Peyer's patch (tissue), 4 donors: Measurements from ENCODE around the gene PSMB3. TPM values are rescaled to one million over a fixed set of nuclear protein-coding genes. Genes with fewer than 3 reads are reported as not detected.
A peak's percentile ranks its signal among the peaks of the same experiment; 100 is the strongest.

ENCODE experiments used
- DNase-seq, 3 donors: peaks; one replicate each; pipeline ENCODE4 v3.0.0-alpha.2; 2017 to 2019
- H3K27ac ChIP-seq, 4 donors: fragments of 200-600 bp; sonication (generic); one replicate each; pipeline ENCODE4 v1.5.1; 2016 to 2019
- H3K27me3 ChIP-seq, 2 donors: fragments of 200-600 bp; sonication (generic); one replicate each; pipeline ENCODE4 v1.5.1; 2019
- H3K36me3 ChIP-seq, 3 donors: fragments of 200-600 bp; sonication (generic); one replicate each; pipeline ENCODE4 v1.5.1; 2016 to 2019
- H3K4me1 ChIP-seq, 4 donors: fragments of 200-600 bp; sonication (generic); one replicate each; pipeline ENCODE4 v1.5.1; 2016 to 2019
- H3K4me3 ChIP-seq, 4 donors: fragments of 200-600 bp; sonication (generic); 1 replicate in 3 of 4; 2 replicates in 1 of 4; pipeline ENCODE4 v1.5.1; 2016 to 2019; ENCODE audit warnings: mild to moderate bottlenecking in 1 of 4
- H3K9me3 ChIP-seq, 4 donors: fragments of 200-600 bp; sonication (generic); one replicate each; pipeline ENCODE4 v1.5.1; 2016 to 2019; ENCODE audit warnings: mild to moderate bottlenecking in 1 of 4
- CTCF ChIP-seq, 6 experiments: fragments of 450-650 bp in 4 of 6; fragments of 200-600 bp in 2 of 6; sonication (generic) in 1 of 6; IDR thresholded peaks; one replicate each; pipeline ENCODE4 v1.5.1; 2017 to 2019; ENCODE audit warnings: antibody characterized with exemption in 6 of 6, mild to moderate bottlenecking in 3 of 6, moderate library complexity in 1 of 6
- POLR2A ChIP-seq, 2 donors: fragments of 450-650 bp; IDR thresholded peaks; one replicate each; pipeline ENCODE4 v1.5.1; 2017; ENCODE audit warnings: antibody characterized with exemption in 2 of 2, mild to moderate bottlenecking in 2 of 2, moderate library complexity in 2 of 2
- total RNA-seq, 4 donors: library from RNA; depleted of rRNA; stranded (reverse); fragments of >200 nt; gene quantifications; one replicate each; pipeline ENCODE4 v1.1.0, GENCODE V29; 2016

The PSMB3 gene
- total RNA-seq, 4 donors from 2014 or later, result 106 to 165 (median 109) TPM

GRCh38 chr17:38748892-38749222 is 3.7 kb upstream of the PSMB3 start:
- no peak for DNase-seq
- peaks cover 3 to 57% (median 36%) of the 10 kb centered on the region in 4 donors for H3K4me1 ChIP-seq
- H3K4me3 ChIP-seq, result peak overlapping the region; percentile 47 to 99 (median 66)
- TF ChIP-seq POLR2A (IDR thresholded peaks at IDR 0.05) (no peak), CTCF (IDR thresholded peaks at IDR 0.05) (no peak)
- peak overlapping the region; percentile 69 to 91 (median 79) for H3K27ac ChIP-seq
- no peaks in the 10 kb centered on the region for H3K9me3 ChIP-seq
- H3K27me3 ChIP-seq, result no peaks in the 10 kb centered on the region
- no peaks in the 10 kb centered on the region for H3K36me3 ChIP-seq

- Histone ChIP-seq H3K36me3 (peaks cover 0 to 4% (median 0%) of the 10 kb centered on the region in 3 donors), H3K27me3 (no peaks in the 10 kb centered on the region), H3K4me3 (peak overlapping the region; percentile 47 to 99 (median 66)), H3K4me1 (peaks cover 3 to 57% (median 36%) of the 10 kb centered on the region in 4 donors), H3K9me3 (no peaks in the 10 kb centered on the region), H3K27ac (peak overlapping the region; percentile 69 to 91 (median 79))
- TF ChIP-seq CTCF (IDR thresholded peaks at IDR 0.05) (peak in 1 of 6 experiments; percentile 5), POLR2A (IDR thresholded peaks at IDR 0.05) (peak; percentile 62 to 77)
- peak; percentile 50 to 89 (median 88) for DNase-seq
Observed at GRCh38 chr17:38749223-38750043, 3.1 kb upstream of the PSMB3 start.

GRCh38 chr17:38750044-38750311 is 2.6 kb upstream of the PSMB3 start:
- Histone ChIP-seq H3K4me3 (peak overlapping the region; percentile 47 to 99 (median 66)), H3K27ac (peak overlapping the region; percentile 69 to 91 (median 79)), H3K27me3 (no peaks in the 10 kb centered on the region), H3K9me3 (no peaks in the 10 kb centered on the region), H3K36me3 (peaks cover 0 to 8% (median 0%) of the 10 kb centered on the region in 3 donors), H3K4me1 (peaks cover 3 to 56% (median 36%) of the 10 kb centered on the region in 4 donors)
- DNase-seq, result no peak
- no peak for TF ChIP-seq POLR2A (IDR thresholded peaks at IDR 0.05)
- no peak for TF ChIP-seq CTCF (IDR thresholded peaks at IDR 0.05)

- TF ChIP-seq POLR2A (IDR thresholded peaks at IDR 0.05) (no peak), CTCF (IDR thresholded peaks at IDR 0.05) (no peak)
Observed at GRCh38 chr17:38750312-38751121, 2.0 kb upstream of the PSMB3 start.

GRCh38 chr17:38751144-38751807 is 1.3 kb upstream of the PSMB3 start:
- H3K27me3 ChIP-seq, result no peaks in the 10 kb centered on the region
- H3K9me3 ChIP-seq, result no peaks in the 10 kb centered on the region
- peaks cover 0 to 15% (median 0%) of the 10 kb centered on the region in 3 donors for H3K36me3 ChIP-seq
- peak overlapping the region; percentile 78 to 91 (median 85) for H3K27ac ChIP-seq
- peak overlapping the region; percentile 83 to 99 (median 86) for H3K4me3 ChIP-seq
- TF ChIP-seq CTCF (IDR thresholded peaks at IDR 0.05), result no peak
- TF ChIP-seq POLR2A (IDR thresholded peaks at IDR 0.05), result no peak
- peaks cover 3 to 48% (median 36%) of the 10 kb centered on the region in 4 donors for H3K4me1 ChIP-seq
- no peak for DNase-seq

More at GRCh38 chr17:38750312-38751121, 2.0 kb upstream of the PSMB3 start:
- no peaks in the 10 kb centered on the region for H3K27me3 ChIP-seq
- H3K4me3 ChIP-seq, result peak overlapping the region; percentile 47 to 99 (median 66)
- H3K36me3 ChIP-seq, result peaks cover 0 to 8% (median 0%) of the 10 kb centered on the region in 3 donors
- peaks cover 3 to 55% (median 36%) of the 10 kb centered on the region in 4 donors for H3K4me1 ChIP-seq
- H3K9me3 ChIP-seq, result no peaks in the 10 kb centered on the region
- DNase-seq, result no peak
- peak overlapping the region; percentile 69 to 91 (median 79) for H3K27ac ChIP-seq
